ENCODE results near the gene PEX5L.

- TF ChIP-seq RCOR1 (IDR thresholded peaks at IDR 0.05; ENCODE audit: low read depth, low read length): no peak
- TF ChIP-seq, protein P1, sequence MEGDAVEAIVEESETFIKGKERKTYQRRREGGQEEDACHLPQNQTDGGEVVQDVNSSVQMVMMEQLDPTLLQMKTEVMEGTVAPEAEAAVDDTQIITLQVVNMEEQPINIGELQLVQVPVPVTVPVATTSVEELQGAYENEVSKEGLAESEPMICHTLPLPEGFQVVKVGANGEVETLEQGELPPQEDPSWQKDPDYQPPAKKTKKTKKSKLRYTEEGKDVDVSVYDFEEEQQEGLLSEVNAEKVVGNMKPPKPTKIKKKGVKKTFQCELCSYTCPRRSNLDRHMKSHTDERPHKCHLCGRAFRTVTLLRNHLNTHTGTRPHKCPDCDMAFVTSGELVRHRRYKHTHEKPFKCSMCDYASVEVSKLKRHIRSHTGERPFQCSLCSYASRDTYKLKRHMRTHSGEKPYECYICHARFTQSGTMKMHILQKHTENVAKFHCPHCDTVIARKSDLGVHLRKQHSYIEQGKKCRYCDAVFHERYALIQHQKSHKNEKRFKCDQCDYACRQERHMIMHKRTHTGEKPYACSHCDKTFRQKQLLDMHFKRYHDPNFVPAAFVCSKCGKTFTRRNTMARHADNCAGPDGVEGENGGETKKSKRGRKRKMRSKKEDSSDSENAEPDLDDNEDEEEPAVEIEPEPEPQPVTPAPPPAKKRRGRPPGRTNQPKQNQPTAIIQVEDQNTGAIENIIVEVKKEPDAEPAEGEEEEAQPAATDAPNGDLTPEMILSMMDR (IDR thresholded peaks at IDR 0.05): no peak
- TF ChIP-seq KDM1A (IDR thresholded peaks at IDR 0.05; ENCODE audit: low read depth): no peak
- TF ChIP-seq, protein P2, sequence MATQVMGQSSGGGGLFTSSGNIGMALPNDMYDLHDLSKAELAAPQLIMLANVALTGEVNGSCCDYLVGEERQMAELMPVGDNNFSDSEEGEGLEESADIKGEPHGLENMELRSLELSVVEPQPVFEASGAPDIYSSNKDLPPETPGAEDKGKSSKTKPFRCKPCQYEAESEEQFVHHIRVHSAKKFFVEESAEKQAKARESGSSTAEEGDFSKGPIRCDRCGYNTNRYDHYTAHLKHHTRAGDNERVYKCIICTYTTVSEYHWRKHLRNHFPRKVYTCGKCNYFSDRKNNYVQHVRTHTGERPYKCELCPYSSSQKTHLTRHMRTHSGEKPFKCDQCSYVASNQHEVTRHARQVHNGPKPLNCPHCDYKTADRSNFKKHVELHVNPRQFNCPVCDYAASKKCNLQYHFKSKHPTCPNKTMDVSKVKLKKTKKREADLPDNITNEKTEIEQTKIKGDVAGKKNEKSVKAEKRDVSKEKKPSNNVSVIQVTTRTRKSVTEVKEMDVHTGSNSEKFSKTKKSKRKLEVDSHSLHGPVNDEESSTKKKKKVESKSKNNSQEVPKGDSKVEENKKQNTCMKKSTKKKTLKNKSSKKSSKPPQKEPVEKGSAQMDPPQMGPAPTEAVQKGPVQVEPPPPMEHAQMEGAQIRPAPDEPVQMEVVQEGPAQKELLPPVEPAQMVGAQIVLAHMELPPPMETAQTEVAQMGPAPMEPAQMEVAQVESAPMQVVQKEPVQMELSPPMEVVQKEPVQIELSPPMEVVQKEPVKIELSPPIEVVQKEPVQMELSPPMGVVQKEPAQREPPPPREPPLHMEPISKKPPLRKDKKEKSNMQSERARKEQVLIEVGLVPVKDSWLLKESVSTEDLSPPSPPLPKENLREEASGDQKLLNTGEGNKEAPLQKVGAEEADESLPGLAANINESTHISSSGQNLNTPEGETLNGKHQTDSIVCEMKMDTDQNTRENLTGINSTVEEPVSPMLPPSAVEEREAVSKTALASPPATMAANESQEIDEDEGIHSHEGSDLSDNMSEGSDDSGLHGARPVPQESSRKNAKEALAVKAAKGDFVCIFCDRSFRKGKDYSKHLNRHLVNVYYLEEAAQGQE (IDR thresholded peaks at IDR 0.05): no peak
- TF ChIP-seq TP53 (CRISPR knock-in tag; IDR thresholded peaks at IDR 0.05): no peak
- no peak for TF ChIP-seq POLR2A (IDR thresholded peaks at IDR 0.05; ENCODE audit: low read length)
- no peak for TF ChIP-seq E2F6 (IDR thresholded peaks at IDR 0.05; ENCODE audit: borderline replicate concordance, low read depth)
- no peak for TF ChIP-seq CEBPB (IDR thresholded peaks at IDR 0.05)
- TF ChIP-seq, protein P3, sequence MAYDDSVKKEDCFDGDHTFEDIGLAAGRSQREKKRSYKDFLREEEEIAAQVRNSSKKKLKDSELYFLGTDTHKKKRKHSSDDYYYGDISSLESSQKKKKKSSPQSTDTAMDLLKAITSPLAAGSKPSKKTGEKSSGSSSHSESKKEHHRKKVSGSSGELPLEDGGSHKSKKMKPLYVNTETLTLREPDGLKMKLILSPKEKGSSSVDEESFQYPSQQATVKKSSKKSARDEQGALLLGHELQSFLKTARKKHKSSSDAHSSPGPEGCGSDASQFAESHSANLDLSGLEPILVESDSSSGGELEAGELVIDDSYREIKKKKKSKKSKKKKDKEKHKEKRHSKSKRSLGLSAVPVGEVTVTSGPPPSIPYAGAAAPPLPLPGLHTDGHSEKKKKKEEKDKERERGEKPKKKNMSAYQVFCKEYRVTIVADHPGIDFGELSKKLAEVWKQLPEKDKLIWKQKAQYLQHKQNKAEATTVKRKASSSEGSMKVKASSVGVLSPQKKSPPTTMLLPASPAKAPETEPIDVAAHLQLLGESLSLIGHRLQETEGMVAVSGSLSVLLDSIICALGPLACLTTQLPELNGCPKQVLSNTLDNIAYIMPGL (CRISPR knock-in tag; IDR thresholded peaks at IDR 0.05; ENCODE audit: borderline replicate concordance): no peak
- TF ChIP-seq RNF2 (IDR thresholded peaks at IDR 0.05; ENCODE audit: borderline replicate concordance, low read depth): no peak
These were observed 104.1 kb downstream of the PEX5L start for GRCh38 chr3:179932674-179933073.

Measured in A549 (cell line).